Mononuclear cell (primary cell): Measurements from ENCODE around the gene CTU2. TPM values are rescaled to one million over a fixed set of nuclear protein-coding genes. Genes with fewer than 3 reads are reported as not detected.

Source experiments
- H3K27me3 ChIP-seq: 2 replicates; pipeline ENCODE4 v1.6.0; 2011; ENCODE audit warnings: low read length, control low read depth; ENCODE audit not compliant: insufficient read depth
- H3K4me1 ChIP-seq: 2 replicates; pipeline ENCODE4 v1.5.1; 2011; ENCODE audit warnings: mild to moderate bottlenecking, low read length, control low read depth; ENCODE audit not compliant: insufficient read depth
- H3K4me3 ChIP-seq: 2 replicates; pipeline ENCODE4 v1.5.1; 2011; ENCODE audit warnings: mild to moderate bottlenecking, low read length, moderate library complexity
- H3K9me3 ChIP-seq: 2 replicates; pipeline ENCODE4 v1.5.1; 2011; ENCODE audit warnings: low read depth, mild to moderate bottlenecking, control low read depth, low read length
- total RNA-seq: library from RNA; depleted of rRNA; stranded (reverse); fragments of >200 nt; gene quantifications from one replicate; pipeline ENCODE4 v1.2.3, GENCODE V29; 2012

CTU2 gene
- total RNA-seq, 1 donor: 6.7 TPM

GRCh38 chr16:88758944-88759244 lies 52.6 kb downstream of the CTU2 start:
- Histone ChIP-seq H3K4me3 (no peak overlapping the region), H3K4me1 (peaks cover 17% of the 10 kb centered on the region), H3K9me3 (no peaks in the 10 kb centered on the region), H3K27me3 (no peaks in the 10 kb centered on the region)

DNA sequence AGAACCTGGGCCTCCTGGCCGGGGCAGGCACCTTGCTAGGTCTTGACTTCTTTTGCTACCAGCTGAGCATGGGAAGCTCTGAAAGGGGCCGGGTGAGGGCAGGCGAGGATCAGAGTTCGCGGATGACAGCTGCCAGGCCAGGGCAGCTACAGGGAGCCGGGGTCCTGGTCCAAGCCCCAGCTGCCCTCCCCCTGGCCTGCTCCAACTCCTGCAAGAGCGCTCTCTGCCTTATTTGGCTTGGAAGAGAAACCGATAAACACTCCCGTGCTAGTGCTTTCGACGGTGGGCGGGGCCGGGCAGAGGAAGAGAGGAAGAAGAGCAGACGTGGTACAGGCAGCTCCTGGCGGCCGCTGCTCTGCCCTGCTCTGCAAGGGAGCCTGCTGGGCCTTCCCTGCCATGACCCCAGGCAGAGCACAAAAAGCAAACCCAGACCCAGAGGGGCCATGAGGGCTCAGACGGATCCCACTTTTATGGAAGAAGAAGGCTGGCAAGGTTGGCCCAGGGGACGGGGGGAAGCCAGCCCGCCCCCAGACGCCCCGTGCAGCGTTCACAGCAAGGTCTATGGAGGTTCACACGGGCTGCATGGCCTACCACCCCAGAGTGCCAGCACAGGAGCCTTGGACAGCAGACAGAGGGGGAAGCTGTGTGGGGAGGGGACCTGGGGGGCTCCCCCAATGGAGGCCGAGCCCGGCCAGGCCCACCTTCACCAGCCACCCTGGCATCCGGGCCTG lies 53.1 kb downstream of the CTU2 start:
- Histone ChIP-seq H3K4me3 (no peak overlapping the region), H3K9me3 (no peaks in the 10 kb centered on the region), H3K4me1 (peaks cover 17% of the 10 kb centered on the region), H3K27me3 (no peaks in the 10 kb centered on the region)

DNA sequence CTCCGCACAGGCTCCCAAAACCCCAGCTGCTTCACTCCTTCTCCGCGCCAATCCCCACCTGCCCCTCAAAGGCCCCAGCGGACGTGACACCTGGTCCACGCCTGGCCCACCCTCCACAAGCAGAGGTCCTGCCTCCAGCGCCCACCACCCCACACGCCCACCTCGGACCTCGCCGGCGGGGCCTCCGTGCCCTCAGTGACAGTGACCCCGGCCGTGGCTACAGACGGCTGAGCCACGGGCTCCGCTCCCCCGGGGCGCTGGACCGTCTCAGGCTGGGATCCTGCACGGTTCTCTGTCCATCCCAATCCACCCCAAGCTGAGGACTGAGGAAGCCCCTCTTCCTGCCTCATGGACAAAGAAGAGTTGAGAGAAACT lies 53.7 kb downstream of the CTU2 start:
- Histone ChIP-seq H3K4me3 (no peak overlapping the region), H3K27me3 (no peaks in the 10 kb centered on the region), H3K4me1 (peaks cover 17% of the 10 kb centered on the region), H3K9me3 (no peaks in the 10 kb centered on the region)

- Histone ChIP-seq H3K4me3 (no peak overlapping the region), H3K9me3 (no peaks in the 10 kb centered on the region), H3K4me1 (peaks cover 15% of the 10 kb centered on the region), H3K27me3 (no peaks in the 10 kb centered on the region)
Observed at GRCh38 chr16:88760424-88761142, 54.3 kb downstream of the CTU2 start.

GRCh38 chr16:88761143-88761534 lies 54.8 kb downstream of the CTU2 start:
- H3K4me3 ChIP-seq: no peak overlapping the region
- peaks cover 17% of the 10 kb centered on the region for H3K4me1 ChIP-seq
- H3K9me3 ChIP-seq: no peaks in the 10 kb centered on the region
- H3K27me3 ChIP-seq: no peaks in the 10 kb centered on the region

- Histone ChIP-seq H3K4me3 (no peak overlapping the region), H3K27me3 (no peaks in the 10 kb centered on the region), H3K9me3 (no peaks in the 10 kb centered on the region), H3K4me1 (peaks cover 23% of the 10 kb centered on the region)
Observed at GRCh38 chr16:88761830-88762229, 55.5 kb downstream of the CTU2 start.

DNA sequence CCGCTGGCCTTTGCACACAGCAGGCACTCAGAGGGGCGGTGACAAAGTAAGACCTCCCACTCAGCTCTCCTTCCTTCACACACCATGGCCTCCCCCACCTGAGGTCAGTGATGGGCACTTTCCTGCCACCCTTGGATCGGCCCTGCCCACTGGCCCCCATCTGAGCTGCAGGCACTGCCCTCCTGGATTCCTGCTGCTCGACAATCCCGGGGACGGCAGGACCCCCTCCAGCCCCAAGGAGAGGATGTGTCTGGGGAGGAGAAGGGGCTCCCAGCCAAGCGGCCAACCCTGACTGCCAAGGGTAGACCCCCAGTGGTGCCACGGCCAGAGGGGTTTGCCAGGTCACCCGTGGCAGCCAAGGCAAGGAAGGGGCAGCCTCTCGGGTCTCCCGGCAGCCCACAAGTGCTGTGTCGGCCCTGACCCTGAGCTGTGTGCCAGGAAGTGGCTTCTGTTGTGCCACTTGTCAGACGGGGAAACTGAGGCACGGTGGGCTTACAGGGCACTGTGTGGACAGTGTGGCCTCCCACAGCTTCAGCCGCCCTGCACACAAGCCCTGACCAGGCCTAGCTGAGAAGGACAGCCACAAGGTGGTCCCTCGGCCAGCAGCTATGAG lies 56.1 kb downstream of the CTU2 start:
- H3K9me3 ChIP-seq: no peaks in the 10 kb centered on the region
- H3K27me3 ChIP-seq: no peaks in the 10 kb centered on the region
- H3K4me3 ChIP-seq: no peak overlapping the region
- peaks cover 29% of the 10 kb centered on the region for H3K4me1 ChIP-seq

DNA sequence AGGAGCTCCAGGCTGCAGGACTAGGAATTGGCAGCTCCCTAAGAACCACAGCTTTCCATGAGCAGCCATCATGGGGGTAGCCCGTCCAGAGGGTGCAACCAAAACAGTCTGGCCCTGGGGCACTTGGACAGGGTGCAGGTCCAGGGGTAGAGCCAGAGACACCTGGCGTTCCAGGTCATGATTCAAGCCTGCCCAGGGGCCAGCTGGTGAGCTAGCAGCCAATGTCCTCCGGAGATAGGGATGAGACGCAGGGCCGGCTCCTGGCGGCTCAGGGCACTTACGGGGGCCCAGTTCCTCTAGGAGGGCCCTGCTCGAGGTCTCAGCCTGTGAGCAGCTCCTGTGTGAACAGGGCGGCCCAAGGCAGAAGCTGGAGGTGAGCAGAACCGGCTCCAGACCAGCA lies 56.6 kb downstream of the CTU2 start:
- no peak overlapping the region for H3K4me3 ChIP-seq
- no peaks in the 10 kb centered on the region for H3K27me3 ChIP-seq
- H3K4me1 ChIP-seq: peaks cover 34% of the 10 kb centered on the region
- no peaks in the 10 kb centered on the region for H3K9me3 ChIP-seq

DNA sequence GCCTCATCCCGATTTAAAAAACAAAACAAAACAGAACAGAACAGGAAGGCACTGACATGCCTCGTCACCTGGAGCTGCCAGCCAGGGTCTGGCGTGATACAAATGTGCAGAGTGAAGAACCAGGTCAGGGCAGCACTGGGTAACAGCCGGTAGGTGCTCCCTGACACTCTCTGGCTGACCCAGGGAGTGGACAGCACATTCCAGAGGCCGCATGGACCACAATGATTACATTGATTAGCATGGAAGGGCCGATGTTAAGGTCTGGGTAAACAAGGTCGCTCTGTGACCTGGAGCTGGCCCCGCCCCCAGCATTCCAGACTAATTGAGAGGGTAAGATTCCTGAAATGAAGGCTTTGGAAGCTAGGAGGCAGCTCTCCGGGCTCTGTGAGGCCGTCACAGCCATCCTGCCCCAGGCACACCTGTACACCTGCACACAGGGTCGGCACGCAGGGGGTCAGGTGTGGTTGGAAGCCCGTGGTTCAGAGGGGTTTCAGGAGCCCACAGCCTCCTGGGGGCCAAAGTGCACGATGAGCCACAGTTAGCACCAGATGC lies 57.3 kb downstream of the CTU2 start:
- Histone ChIP-seq H3K9me3 (no peaks in the 10 kb centered on the region), H3K27me3 (no peaks in the 10 kb centered on the region), H3K4me3 (no peak overlapping the region), H3K4me1 (peaks cover 37% of the 10 kb centered on the region)

GRCh38 chr16:88764080-88764479 lies 57.8 kb downstream of the CTU2 start:
- H3K9me3 ChIP-seq: no peaks in the 10 kb centered on the region
- peaks cover 38% of the 10 kb centered on the region for H3K4me1 ChIP-seq

GRCh38 chr16:88764913-88765349 lies 58.6 kb downstream of the CTU2 start:
- Histone ChIP-seq H3K4me3 (no peak overlapping the region), H3K27me3 (no peaks in the 10 kb centered on the region), H3K4me1 (peaks cover 39% of the 10 kb centered on the region), H3K9me3 (no peaks in the 10 kb centered on the region)

More at GRCh38 chr16:88764080-88764479, 57.8 kb downstream of the CTU2 start:
- Histone ChIP-seq H3K27me3 (no peaks in the 10 kb centered on the region), H3K4me3 (no peak overlapping the region)

Other genes starting within 250 kb of the CTU2 start
- gene ZC3H18, start 136.1 kb upstream of the CTU2 start, total RNA-seq: 24.7 TPM
- gene IL17C, start 67.9 kb upstream of the CTU2 start, total RNA-seq: 0.21 TPM
- 388 TPM for gene CYBA, start 55.5 kb upstream of the CTU2 start, total RNA-seq
- gene MVD, start 43.4 kb upstream of the CTU2 start, total RNA-seq: 18.8 TPM
- gene SNAI3, start 20.0 kb upstream of the CTU2 start, total RNA-seq: 6.0 TPM
- gene RNF166, start 95 bp upstream of the CTU2 start, total RNA-seq: 130 TPM
- 54.5 TPM for gene PIEZO1, start 78.7 kb downstream of the CTU2 start, total RNA-seq
- 0.42 TPM for gene CDT1, start 97.3 kb downstream of the CTU2 start, total RNA-seq
- 70.8 TPM for gene APRT, start 105.4 kb downstream of the CTU2 start, total RNA-seq
- 21.6 TPM for gene GALNS, start 150.4 kb downstream of the CTU2 start, total RNA-seq
- gene TRAPPC2L, start 150.6 kb downstream of the CTU2 start, total RNA-seq: 24.0 TPM
- not detected for gene PABPN1L, start 160.2 kb downstream of the CTU2 start, total RNA-seq